ENCODE results near the gene FAM83G.
"Not testable (repeated sequence)": the region's sequence is repeated elsewhere in the genome, so short reads cannot be mapped to it uniquely, and the experiment has no call there.

The FAM83G gene

GRCh38 chr17:18947866-18948265, 56.7 kb downstream of the FAM83G start:
- in situ Hi-C loops (cut with MboI; ENCODE audit: low pct_unique_long_range_greater_than_20kb, low sequenced_read_pairs) = no loop called here
- no peak for DNase-seq

- DNase-seq = no peak
- in situ Hi-C loops (cut with MboI; ENCODE audit: low pct_unique_long_range_greater_than_20kb, low sequenced_read_pairs) = no loop called here
Observed at GRCh38 chr17:18946536-18946935, 58.0 kb downstream of the FAM83G start.

GRCh38 chr17:18944646-18945045, 59.9 kb downstream of the FAM83G start:
- in situ Hi-C loops (cut with MboI; ENCODE audit: low pct_unique_long_range_greater_than_20kb, low sequenced_read_pairs) = no loop called here
- DNase-seq = no peak

GRCh38 chr17:18938692-18939023, 65.9 kb downstream of the FAM83G start:
- in situ Hi-C loops (cut with MboI; ENCODE audit: low pct_unique_long_range_greater_than_20kb, low sequenced_read_pairs) = no loop called here
- no peak for DNase-seq

- DNase-seq = no peak
- in situ Hi-C loops (cut with MboI; ENCODE audit: low pct_unique_long_range_greater_than_20kb, low sequenced_read_pairs) = no loop called here
Observed at GRCh38 chr17:18937981-18938691, 66.4 kb downstream of the FAM83G start.

GRCh38 chr17:18933102-18934058, 71.2 kb downstream of the FAM83G start:
- in situ Hi-C loops (cut with MboI; ENCODE audit: low pct_unique_long_range_greater_than_20kb, low sequenced_read_pairs) = no loop called here
- no peak for DNase-seq

- in situ Hi-C loops (cut with MboI; ENCODE audit: low pct_unique_long_range_greater_than_20kb, low sequenced_read_pairs) = no loop called here
- no peak for DNase-seq
Observed at GRCh38 chr17:18932360-18933055, 72.1 kb downstream of the FAM83G start.

- peak; percentile 21 for DNase-seq
- in situ Hi-C loops (cut with MboI; ENCODE audit: low pct_unique_long_range_greater_than_20kb, low sequenced_read_pairs) = no loop called here
Observed at GRCh38 chr17:18928628-18929125, 75.9 kb downstream of the FAM83G start.

GRCh38 chr17:18925187-18925586, 79.4 kb downstream of the FAM83G start:
- no peak for DNase-seq
- in situ Hi-C loops (cut with MboI; ENCODE audit: low pct_unique_long_range_greater_than_20kb, low sequenced_read_pairs) = no loop called here

- DNase-seq; in situ Hi-C loops (cut with MboI; ENCODE audit: low pct_unique_long_range_greater_than_20kb, low sequenced_read_pairs): not testable (repeated sequence)
Observed at GRCh38 chr17:18922596-18922995, 82.0 kb downstream of the FAM83G start.

- DNase-seq = peak; percentile 44
- in situ Hi-C loops (cut with MboI; ENCODE audit: low pct_unique_long_range_greater_than_20kb, low sequenced_read_pairs) = no loop called here
Observed at GRCh38 chr17:18921912-18922451, 82.6 kb downstream of the FAM83G start.

GRCh38 chr17:18921485-18921884, 83.1 kb downstream of the FAM83G start:
- in situ Hi-C loops (cut with MboI; ENCODE audit: low pct_unique_long_range_greater_than_20kb, low sequenced_read_pairs) = no loop called here
- DNase-seq = no peak

GRCh38 chr17:18920911-18921441, 83.6 kb downstream of the FAM83G start:
- DNase-seq = peak; percentile 27
- in situ Hi-C loops (cut with MboI; ENCODE audit: low pct_unique_long_range_greater_than_20kb, low sequenced_read_pairs) = no loop called here

GRCh38 chr17:18919963-18920362, 84.6 kb downstream of the FAM83G start:
- in situ Hi-C loops (cut with MboI; ENCODE audit: low pct_unique_long_range_greater_than_20kb, low sequenced_read_pairs) = no loop called here

More at GRCh38 chr17:18919963-18920362, 84.6 kb downstream of the FAM83G start:
- no peak for DNase-seq
